ENCODE data around the gene EHMT2. TPM values are rescaled to one million over a fixed set of nuclear protein-coding genes. Genes with fewer than 3 reads are reported as not detected.

Gene EHMT2
- total and polyA plus RNA-seq, 2 of the 13 experiments (the other 11 are each of a cell fraction or from before 2014, with no cell fraction given) = 55.2 to 69.2 TPM

DNA sequence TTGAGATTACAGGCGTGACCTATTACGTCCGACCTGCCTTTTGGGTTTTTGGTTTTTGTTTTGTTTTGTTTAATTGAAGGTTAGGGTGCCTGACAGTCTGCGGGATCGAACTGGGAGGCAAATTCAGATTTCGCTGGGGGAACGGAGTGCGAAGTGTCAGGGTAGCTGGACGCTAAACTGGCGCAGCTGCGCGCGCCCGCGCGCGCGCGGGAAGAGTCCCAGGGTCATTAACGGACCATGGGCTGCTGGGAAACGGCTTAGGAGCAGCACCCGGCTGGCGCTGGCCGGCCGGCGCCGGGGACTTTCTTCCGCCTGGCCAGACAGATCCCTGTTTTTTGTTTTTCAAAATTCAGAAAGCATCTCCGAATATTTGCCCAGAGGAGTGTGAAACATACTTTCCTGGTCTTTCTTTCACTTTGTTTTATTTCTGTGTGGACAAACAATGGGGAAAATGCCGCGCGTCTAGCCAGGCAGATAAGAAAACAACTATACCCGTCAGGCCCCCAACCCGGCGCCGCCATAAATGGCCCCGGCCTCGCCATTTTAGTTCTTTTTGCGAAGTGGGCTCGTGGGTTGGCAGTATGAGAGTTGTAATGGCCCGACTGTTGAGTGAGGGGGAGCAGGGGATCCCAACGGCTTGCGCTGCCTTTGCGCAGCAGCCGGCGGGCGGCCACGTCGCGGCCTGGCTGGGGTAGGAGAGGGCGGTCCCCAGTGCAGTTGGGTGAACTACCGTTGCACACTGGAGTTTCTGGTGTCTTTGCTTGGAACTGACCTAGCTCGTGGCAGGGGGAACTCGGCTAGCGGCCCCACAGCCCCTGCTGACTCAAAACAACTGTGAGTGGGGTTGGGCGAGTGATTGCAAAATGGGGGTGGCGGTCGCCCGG is 62.9 kb downstream of the EHMT2 start (continued):
- TF ChIP-seq ZNF800 (CRISPR knock-in tag; IDR thresholded peaks at IDR 0.05) = peak; percentile 80; the same call in 1 of the 2 replicates
- 0 out of 2 replicates have a peak, but pooled peaks have one; percentile 25 for TF ChIP-seq TRAFD1 (CRISPR knock-in tag; IDR thresholded peaks at IDR 0.05; ENCODE audit: borderline replicate concordance)
- TF ChIP-seq, protein P1, sequence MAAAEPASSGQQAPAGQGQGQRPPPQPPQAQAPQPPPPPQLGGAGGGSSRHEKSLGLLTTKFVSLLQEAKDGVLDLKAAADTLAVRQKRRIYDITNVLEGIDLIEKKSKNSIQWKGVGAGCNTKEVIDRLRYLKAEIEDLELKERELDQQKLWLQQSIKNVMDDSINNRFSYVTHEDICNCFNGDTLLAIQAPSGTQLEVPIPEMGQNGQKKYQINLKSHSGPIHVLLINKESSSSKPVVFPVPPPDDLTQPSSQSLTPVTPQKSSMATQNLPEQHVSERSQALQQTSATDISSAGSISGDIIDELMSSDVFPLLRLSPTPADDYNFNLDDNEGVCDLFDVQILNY (CRISPR knock-in tag; conservative IDR thresholded peaks at IDR 0.05) = peak; percentile 54
- peak; percentile 54; the same call in 1 of the 2 replicates for TF ChIP-seq ZNF556 (CRISPR knock-in tag; IDR thresholded peaks at IDR 0.05; ENCODE audit: borderline replicate concordance)
- TF ChIP-seq TRIM24 (CRISPR knock-in tag; IDR thresholded peaks at IDR 0.05) = no peak
- no peak for TF ChIP-seq KAT2B (IDR thresholded peaks at IDR 0.05; ENCODE audit: borderline replicate concordance, low read depth, low read length)
- peak; percentile 17 for TF ChIP-seq ZNF781 (CRISPR knock-in tag; IDR thresholded peaks at IDR 0.05; ENCODE audit: borderline replicate concordance, not compliant biosample characterization)
- TF ChIP-seq ELF1 (CRISPR knock-in tag; IDR thresholded peaks at IDR 0.05) = peak; percentile 51; the same call in 1 of the 2 replicates
- peak; percentile 84 for TF ChIP-seq ZNF205 (CRISPR knock-in tag; IDR thresholded peaks at IDR 0.05)
- peak; percentile 65; the same call in 1 of the 2 replicates for TF ChIP-seq ZNF563 (CRISPR knock-in tag; IDR thresholded peaks at IDR 0.05)
- TF ChIP-seq ZNF574 (CRISPR knock-in tag; IDR thresholded peaks at IDR 0.05) = peak; percentile 87
- no peak for TF ChIP-seq IKZF1 (IDR thresholded peaks at IDR 0.05)
- peak; percentile 70 for TF ChIP-seq IKZF5 (CRISPR knock-in tag; IDR thresholded peaks at IDR 0.05)
- TF ChIP-seq ONECUT2 (CRISPR knock-in tag; IDR thresholded peaks at IDR 0.05) = peak; percentile 36; the same call in 1 of the 2 replicates
- TF ChIP-seq MEIS1 (CRISPR knock-in tag; IDR thresholded peaks at IDR 0.05; ENCODE audit: borderline replicate concordance) = peak; percentile 70; the same call in 1 of the 2 replicates
- TF ChIP-seq ZNF761 (CRISPR knock-in tag; conservative IDR thresholded peaks at IDR 0.05) = peak; percentile 86
- TF ChIP-seq, protein P2, sequence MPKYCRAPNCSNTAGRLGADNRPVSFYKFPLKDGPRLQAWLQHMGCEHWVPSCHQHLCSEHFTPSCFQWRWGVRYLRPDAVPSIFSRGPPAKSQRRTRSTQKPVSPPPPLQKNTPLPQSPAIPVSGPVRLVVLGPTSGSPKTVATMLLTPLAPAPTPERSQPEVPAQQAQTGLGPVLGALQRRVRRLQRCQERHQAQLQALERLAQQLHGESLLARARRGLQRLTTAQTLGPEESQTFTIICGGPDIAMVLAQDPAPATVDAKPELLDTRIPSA (CRISPR knock-in tag; IDR thresholded peaks at IDR 0.05; ENCODE audit: borderline replicate concordance) = peak; percentile 68; the same call in 1 of the 2 replicates
- no peak; the same call in 1 of the 2 replicates for TF ChIP-seq ZBTB20 (CRISPR knock-in tag; IDR thresholded peaks at IDR 0.05; ENCODE audit: borderline replicate concordance, low read depth)

Measured in HepG2 (cell line).